HEK293T (cell line): Measurements from ENCODE around the gene ZNF622.

Source experiments
- ARNT ChIP-seq: fragments of 450-650 bp; IDR thresholded peaks from 2 replicates; pipeline ENCODE4 v1.6.1; 2017; ENCODE audit warnings: mild to moderate bottlenecking
- ELF4 ChIP-seq: fragments of 450-650 bp; IDR thresholded peaks from 2 replicates; pipeline ENCODE4 v1.6.1; 2017; ENCODE audit warnings: antibody characterized with exemption
- LEF1 ChIP-seq: fragments of 450-650 bp; IDR thresholded peaks from 2 replicates; pipeline ENCODE4 v1.6.1; 2017; ENCODE audit warnings: mild to moderate bottlenecking, borderline replicate concordance
- NFRKB ChIP-seq: fragments of 450-650 bp; IDR thresholded peaks from 2 replicates; pipeline ENCODE4 v1.6.1; 2016; ENCODE audit warnings: mild to moderate bottlenecking, moderate library complexity
- PKNOX1 ChIP-seq: fragments of 450-650 bp; IDR thresholded peaks from 2 replicates; pipeline ENCODE4 v1.6.1; 2016
- SP1 ChIP-seq: fragments of 450-650 bp; IDR thresholded peaks from 2 replicates; pipeline ENCODE4 v1.6.1; 2017
- SUZ12 ChIP-seq: fragments of 450-650 bp; IDR thresholded peaks from 2 replicates; pipeline ENCODE4 v1.6.1; 2016; ENCODE audit warnings: mild to moderate bottlenecking
- TARDBP ChIP-seq: fragments of 450-650 bp; IDR thresholded peaks from 2 replicates; pipeline ENCODE4 v1.6.1; 2016
- ZNF384 ChIP-seq: fragments of 450-650 bp; IDR thresholded peaks from 2 replicates; pipeline ENCODE4 v1.6.1; 2016

GRCh38 chr5:16427587-16427986 lies 38.0 kb downstream of the ZNF622 start:
- TF ChIP-seq TARDBP (no peak), SUZ12 (no peak), ELF4 (no peak), SP1 (no peak), NFRKB (no peak), PKNOX1 (no peak), LEF1 (no peak), ZNF384 (no peak), ARNT (no peak)
